Tibial nerve (tissue), 4 donors: ENCODE results near the gene SLC16A6.

ENCODE experiments used
- EP300 ChIP-seq, 2 donors: sonication (generic); formaldehyde crosslinking; IDR thresholded peaks; one replicate each; pipeline ENCODE4 v1.6.1; 2017; ENCODE audit warnings: antibody characterized with exemption in 2 of 2, mild to moderate bottlenecking in 1 of 2
- TF ChIP-seq, protein P1 (sequence below), 5 experiments: fragments of 200-600 bp in 3 of 5; fragments of 450-650 bp in 2 of 5; sonication (generic) in 3 of 5; IDR thresholded peaks; one replicate each; pipeline ENCODE4 v1.5.1; 2016 to 2019; ENCODE audit warnings: antibody characterized with exemption in 5 of 5, mild to moderate bottlenecking in 3 of 5, moderate library complexity in 2 of 5

DNA sequence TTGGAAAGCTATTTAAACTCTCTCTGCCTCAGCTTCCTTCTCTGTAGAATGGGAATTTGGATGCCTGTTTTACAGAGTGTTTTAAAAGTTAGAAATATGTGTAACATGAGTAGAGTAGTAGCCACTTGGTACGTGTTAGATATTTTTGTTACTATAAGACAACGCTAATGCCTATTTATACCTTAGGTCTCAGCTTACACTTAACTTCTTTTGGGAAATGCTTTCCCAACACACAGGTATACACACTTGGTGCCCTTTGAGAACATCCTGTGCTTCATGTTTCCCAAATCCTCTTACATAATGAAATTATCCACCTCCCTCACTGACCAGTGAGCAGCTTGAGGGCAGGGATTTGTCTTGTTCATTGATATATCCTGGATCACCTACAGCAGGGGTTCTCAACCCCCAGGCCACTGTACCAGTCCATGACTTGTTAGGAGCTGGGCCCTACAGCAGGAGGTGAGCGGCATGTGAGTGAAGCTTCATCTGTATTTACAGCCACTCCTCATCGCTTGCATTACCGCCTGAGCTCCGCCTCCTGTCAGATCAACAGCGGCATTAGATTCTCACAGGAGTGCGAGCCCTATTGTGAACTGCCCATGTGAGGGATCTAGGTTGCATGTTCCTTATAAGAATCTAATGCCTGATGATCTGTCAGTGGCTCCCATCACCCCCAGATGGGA, 33.9 kb upstream of the SLC16A6 start:
- TF ChIP-seq EP300 (IDR thresholded peaks at IDR 0.05), result no peak
- TF ChIP-seq, protein P1, sequence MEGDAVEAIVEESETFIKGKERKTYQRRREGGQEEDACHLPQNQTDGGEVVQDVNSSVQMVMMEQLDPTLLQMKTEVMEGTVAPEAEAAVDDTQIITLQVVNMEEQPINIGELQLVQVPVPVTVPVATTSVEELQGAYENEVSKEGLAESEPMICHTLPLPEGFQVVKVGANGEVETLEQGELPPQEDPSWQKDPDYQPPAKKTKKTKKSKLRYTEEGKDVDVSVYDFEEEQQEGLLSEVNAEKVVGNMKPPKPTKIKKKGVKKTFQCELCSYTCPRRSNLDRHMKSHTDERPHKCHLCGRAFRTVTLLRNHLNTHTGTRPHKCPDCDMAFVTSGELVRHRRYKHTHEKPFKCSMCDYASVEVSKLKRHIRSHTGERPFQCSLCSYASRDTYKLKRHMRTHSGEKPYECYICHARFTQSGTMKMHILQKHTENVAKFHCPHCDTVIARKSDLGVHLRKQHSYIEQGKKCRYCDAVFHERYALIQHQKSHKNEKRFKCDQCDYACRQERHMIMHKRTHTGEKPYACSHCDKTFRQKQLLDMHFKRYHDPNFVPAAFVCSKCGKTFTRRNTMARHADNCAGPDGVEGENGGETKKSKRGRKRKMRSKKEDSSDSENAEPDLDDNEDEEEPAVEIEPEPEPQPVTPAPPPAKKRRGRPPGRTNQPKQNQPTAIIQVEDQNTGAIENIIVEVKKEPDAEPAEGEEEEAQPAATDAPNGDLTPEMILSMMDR (IDR thresholded peaks at IDR 0.05), result no peak
